SK-N-MC (cell line): ENCODE data around the gene AMBRA1.
A peak's percentile ranks its signal among the peaks of the same experiment; 100 is the strongest.

Experiments used
- DNase-seq: peaks from one replicate; pipeline ENCODE4 v3.0.0-alpha.2; 2011; ENCODE audit warnings: low read depth, low spot score
- H3K27ac ChIP-seq: fragments of 200-600 bp; sonication (generic); 2 replicates; pipeline ENCODE4 v1.5.1; 2016; ENCODE audit warnings: mixed run types
- H3K36me3 ChIP-seq: fragments of 200-600 bp; sonication (generic); 2 replicates; pipeline ENCODE4 v1.6.1; 2017; ENCODE audit warnings: antibody characterized with exemption, low read length, mixed read lengths; ENCODE audit not compliant: insufficient read depth
- H3K4me3 ChIP-seq: fragments of 200-600 bp; sonication (generic); 2 replicates; pipeline ENCODE4 v1.5.1; 2016
- H3K9ac ChIP-seq: fragments of 200-600 bp; sonication (generic); 2 replicates; pipeline ENCODE4 v1.8.0; 2017; ENCODE audit warnings: mixed run types, mixed read lengths; ENCODE audit not compliant: insufficient read length
- H3K9me3 ChIP-seq: fragments of 200-600 bp; sonication (generic); 2 replicates; pipeline ENCODE4 v1.6.1; 2017; ENCODE audit warnings: low read depth, mild to moderate bottlenecking, antibody characterized with exemption, low read length, moderate library complexity, mixed read lengths
- EZH2 ChIP-seq: fragments of 200-600 bp; sonication (generic); IDR thresholded peaks from one replicate; pipeline ENCODE4 v1.6.1; 2017; ENCODE audit warnings: antibody characterized with exemption
- FOXP2 ChIP-seq: optimal IDR thresholded peaks from 2 replicates; pipeline ENCODE3; 2011; ENCODE audit warnings: mild to moderate bottlenecking, moderate library complexity; ENCODE audit not compliant: insufficient read depth; ENCODE audit errors: extremely low read length, control extremely low read depth
- POLR2AphosphoS5 ChIP-seq: IDR thresholded peaks from 2 replicates; pipeline ENCODE4 v1.6.1; 2012; ENCODE audit warnings: mild to moderate bottlenecking, low read depth, low read length, borderline replicate concordance

AMBRA1 gene

GRCh38 chr11:46350695-46351094 is 243.1 kb downstream of the AMBRA1 start:
- no peak overlapping the region for H3K9ac ChIP-seq
- no peaks in the 10 kb centered on the region for H3K9me3 ChIP-seq
- H3K36me3 ChIP-seq = no peaks in the 10 kb centered on the region
- TF ChIP-seq EZH2 (no peak), FOXP2 (no peak)
- DNase-seq = no peak
- H3K27ac ChIP-seq = no peak overlapping the region
- H3K4me3 ChIP-seq = no peak overlapping the region

GRCh38 chr11:46348566-46349401 is 245.0 kb downstream of the AMBRA1 start:
- Histone ChIP-seq H3K4me3 (peak overlapping the region; percentile 88), H3K9ac (peak overlapping the region; percentile 85), H3K9me3 (no peaks in the 10 kb centered on the region), H3K36me3 (no peaks in the 10 kb centered on the region), H3K27ac (no peak overlapping the region)
- TF ChIP-seq EZH2 (no peak), POLR2AphosphoS5 (no peak), FOXP2 (no peak)
- DNase-seq = no peak

- no peak for TF ChIP-seq POLR2AphosphoS5
- no peak overlapping the region for H3K27ac ChIP-seq
- H3K9ac ChIP-seq = peak overlapping the region; percentile 85
- no peaks in the 10 kb centered on the region for H3K36me3 ChIP-seq
- H3K9me3 ChIP-seq = no peaks in the 10 kb centered on the region
- peak overlapping the region; percentile 88 for H3K4me3 ChIP-seq
- DNase-seq = no peak
Measured at GRCh38 chr11:46347637-46348311, 246.0 kb downstream of the AMBRA1 start.

GRCh38 chr11:46346886-46347636 is 246.8 kb downstream of the AMBRA1 start, which contains the start of gene DGKZ:
Gene DGKZ (plus strand): TSS chr11:46347463. CDS start chr11:46347660, 197 bp downstream.
- Histone ChIP-seq H3K9ac (peak within 1 kb of the TSS; percentile 85), H3K27ac (no peak within 1 kb of the TSS), H3K9me3 (no peaks in the 10 kb centered on the region), H3K4me3 (peak within 1 kb of the TSS; percentile 88), H3K36me3 (no peaks in the 10 kb centered on the region)
- no peak for DNase-seq
- no peak for TF ChIP-seq EZH2
- no peak for TF ChIP-seq FOXP2
- TF ChIP-seq POLR2AphosphoS5 = peak; percentile 50; the same call in 1 of the 2 replicates
